Measurements from ENCODE around the gene CAPS.

The CAPS gene

GRCh38 chr19:5891938-5892771, 21.9 kb upstream of the CAPS start:
- Histone ChIP-seq H3K23ac (ENCODE audit: low read length in 2 of 2) (no peak overlapping the region), H3K14ac (ENCODE audit: low read length in 2 of 2) (peak overlapping the region in 1 of 2 experiments; percentile 44), H2BK12ac (ENCODE audit: low read length in 2 of 2) (no peak overlapping the region), H3K4me2 (ENCODE audit: low read length, poor library complexity, severe bottlenecking) (no peak overlapping the region), H3K9ac (ENCODE audit: low read length) (peak overlapping the region; percentile 51), H3K36me3 (ENCODE audit: control insufficient read depth in 1 of 2, insufficient read depth in 2 of 2, low read depth in 1 of 2, low read length in 2 of 2) (peaks cover 24 to 33% of the 10 kb centered on the region in 2 experiments), H3K27me3 (ENCODE audit: control insufficient read depth in 1 of 2, insufficient read depth in 1 of 2, low read length in 2 of 2) (peaks cover 3 to 28% of the 10 kb centered on the region in 2 experiments), H2BK15ac (ENCODE audit: low read depth, poor library complexity, severe bottlenecking) (no peak overlapping the region), H4K91ac (ENCODE audit: low read length) (peak overlapping the region; percentile 7), H2AK5ac (ENCODE audit: low read length, severe bottlenecking) (no peak overlapping the region), H2BK5ac (ENCODE audit: low read depth, low read length, poor library complexity, severe bottlenecking) (no peak overlapping the region), H2BK120ac (ENCODE audit: low read depth, low read length) (no peak overlapping the region), H3K27ac (ENCODE audit: low read length, poor library complexity, severe bottlenecking) (no peak overlapping the region), H3K4me3 (ENCODE audit: insufficient read depth in 1 of 2, low read depth in 1 of 2, low read length in 2 of 2) (no peak overlapping the region), H2AFZ (ENCODE audit: low read depth, low read length) (no peak overlapping the region), H3K18ac (ENCODE audit: low read depth in 1 of 2, low read length in 2 of 2) (peak overlapping the region; percentile 37 to 71), H3K4me1 (ENCODE audit: control insufficient read depth, insufficient read depth, low read depth, low read length) (peaks cover 43% of the 10 kb centered on the region), H4K8ac (ENCODE audit: low read length) (peak overlapping the region; percentile 19), H3K9me3 (ENCODE audit: control insufficient read depth, low read length) (no peaks in the 10 kb centered on the region), H3K4ac (ENCODE audit: low read depth in 1 of 2, low read length in 2 of 2) (peak overlapping the region in 1 of 2 experiments; percentile 24), H3K79me1 (replicated peaks; ENCODE audit: low read length, poor library complexity, severe bottlenecking) (peaks cover 20% of the 10 kb centered on the region)
- 46% methylated on average over 46 of the region's 48 CpGs for WGBS
- peak; percentile 60 for DNase-seq

GRCh38 chr19:5892772-5893275, 21.2 kb upstream of the CAPS start:
- no peaks in the 10 kb centered on the region for H3K9me3 ChIP-seq (ENCODE audit: control insufficient read depth, low read length)
- no peak overlapping the region for H2BK120ac ChIP-seq (ENCODE audit: low read depth, low read length)

GRCh38 chr19:5893296-5893903, 20.7 kb upstream of the CAPS start:
- H3K18ac ChIP-seq (ENCODE audit: low read depth in 1 of 2, low read length in 2 of 2), result no peak overlapping the region
- H4K91ac ChIP-seq (ENCODE audit: low read length), result no peak overlapping the region
- H2BK15ac ChIP-seq (ENCODE audit: low read depth, poor library complexity, severe bottlenecking), result no peak overlapping the region
- H3K4me3 ChIP-seq (ENCODE audit: insufficient read depth in 1 of 2, low read depth in 1 of 2, low read length in 2 of 2), result no peak overlapping the region
- H2BK12ac ChIP-seq (ENCODE audit: low read length in 2 of 2), result no peak overlapping the region
- no peak overlapping the region for H3K4me2 ChIP-seq (ENCODE audit: low read length, poor library complexity, severe bottlenecking)
- no peak overlapping the region for H3K9ac ChIP-seq (ENCODE audit: low read length)
- H4K8ac ChIP-seq (ENCODE audit: low read length), result no peak overlapping the region
- no peak overlapping the region for H3K23ac ChIP-seq (ENCODE audit: low read length in 2 of 2)
- H3K4me1 ChIP-seq (ENCODE audit: control insufficient read depth, insufficient read depth, low read depth, low read length), result peaks cover 44% of the 10 kb centered on the region
- no peak overlapping the region for H2BK5ac ChIP-seq (ENCODE audit: low read depth, low read length, poor library complexity, severe bottlenecking)
- H3K79me1 ChIP-seq (replicated peaks; ENCODE audit: low read length, poor library complexity, severe bottlenecking), result peaks cover 32% of the 10 kb centered on the region
- WGBS, result 79% methylated on average over 13 of the region's 13 CpGs
- H3K9me3 ChIP-seq (ENCODE audit: control insufficient read depth, low read length), result no peaks in the 10 kb centered on the region
- H3K14ac ChIP-seq (ENCODE audit: low read length in 2 of 2), result no peak overlapping the region
- DNase-seq, result no peak
- H3K4ac ChIP-seq (ENCODE audit: low read depth in 1 of 2, low read length in 2 of 2), result no peak overlapping the region
- H3K27ac ChIP-seq (ENCODE audit: low read length, poor library complexity, severe bottlenecking), result no peak overlapping the region
- peaks cover 3 to 28% of the 10 kb centered on the region in 2 experiments for H3K27me3 ChIP-seq (ENCODE audit: control insufficient read depth in 1 of 2, insufficient read depth in 1 of 2, low read length in 2 of 2)
- no peak overlapping the region for H2BK120ac ChIP-seq (ENCODE audit: low read depth, low read length)
- peaks cover 24 to 44% of the 10 kb centered on the region in 2 experiments for H3K36me3 ChIP-seq (ENCODE audit: control insufficient read depth in 1 of 2, insufficient read depth in 2 of 2, low read depth in 1 of 2, low read length in 2 of 2)
- no peak overlapping the region for H2AK5ac ChIP-seq (ENCODE audit: low read length, severe bottlenecking)
- H2AFZ ChIP-seq (ENCODE audit: low read depth, low read length), result no peak overlapping the region

More at GRCh38 chr19:5892772-5893275, 21.2 kb upstream of the CAPS start:
- Histone ChIP-seq H3K4me2 (ENCODE audit: low read length, poor library complexity, severe bottlenecking) (no peak overlapping the region), H2BK15ac (ENCODE audit: low read depth, poor library complexity, severe bottlenecking) (no peak overlapping the region), H3K36me3 (ENCODE audit: control insufficient read depth in 1 of 2, insufficient read depth in 2 of 2, low read depth in 1 of 2, low read length in 2 of 2) (peaks cover 24 to 39% of the 10 kb centered on the region in 2 experiments), H3K27ac (ENCODE audit: low read length, poor library complexity, severe bottlenecking) (no peak overlapping the region), H3K23ac (ENCODE audit: low read length in 2 of 2) (no peak overlapping the region), H3K79me1 (replicated peaks; ENCODE audit: low read length, poor library complexity, severe bottlenecking) (peaks cover 27% of the 10 kb centered on the region), H2AK5ac (ENCODE audit: low read length, severe bottlenecking) (no peak overlapping the region), H4K8ac (ENCODE audit: low read length) (no peak overlapping the region), H3K4me3 (ENCODE audit: insufficient read depth in 1 of 2, low read depth in 1 of 2, low read length in 2 of 2) (no peak overlapping the region), H3K4me1 (ENCODE audit: control insufficient read depth, insufficient read depth, low read depth, low read length) (peaks cover 44% of the 10 kb centered on the region), H2AFZ (ENCODE audit: low read depth, low read length) (no peak overlapping the region), H2BK5ac (ENCODE audit: low read depth, low read length, poor library complexity, severe bottlenecking) (no peak overlapping the region), H3K14ac (ENCODE audit: low read length in 2 of 2) (no peak overlapping the region), H4K91ac (ENCODE audit: low read length) (no peak overlapping the region), H3K18ac (ENCODE audit: low read depth in 1 of 2, low read length in 2 of 2) (no peak overlapping the region), H3K27me3 (ENCODE audit: control insufficient read depth in 1 of 2, insufficient read depth in 1 of 2, low read length in 2 of 2) (peaks cover 3 to 28% of the 10 kb centered on the region in 2 experiments), H2BK12ac (ENCODE audit: low read length in 2 of 2) (no peak overlapping the region), H3K4ac (ENCODE audit: low read depth in 1 of 2, low read length in 2 of 2) (no peak overlapping the region), H3K9ac (ENCODE audit: low read length) (no peak overlapping the region)
- 80% methylated on average over 15 of the region's 15 CpGs for WGBS
- DNase-seq, result no peak
